RKO (cell line): ENCODE measurements around the gene KLHDC7B.

Experiments
- DNase-seq: peaks from one replicate; pipeline ENCODE4 v3.0.0-alpha.2; 2016; ENCODE audit warnings: low spot score

The KLHDC7B gene

GRCh38 chr22:50573491-50574382, 28.0 kb downstream of the KLHDC7B start:
- DNase-seq = no peak

GRCh38 chr22:50574383-50574755, 28.7 kb downstream of the KLHDC7B start:
- DNase-seq = no peak

- no peak for DNase-seq
Measured at GRCh38 chr22:50575426-50575941, 29.8 kb downstream of the KLHDC7B start.

- DNase-seq = peak; percentile 46
Measured at GRCh38 chr22:50576070-50576469, 30.4 kb downstream of the KLHDC7B start.

GRCh38 chr22:50576806-50577696, 31.4 kb downstream of the KLHDC7B start:
- DNase-seq = no peak

- no peak for DNase-seq
Measured at GRCh38 chr22:50577697-50577986, 31.9 kb downstream of the KLHDC7B start.

GRCh38 chr22:50577987-50578775, 32.5 kb downstream of the KLHDC7B start, which contains the start of gene CPT1B:
CPT1B (minus strand) TSS chr22:50578427; CDS start chr22:50577915, 512 bp downstream.
- no peak for DNase-seq

- no peak for DNase-seq
Measured at GRCh38 chr22:50578776-50579310, 33.1 kb downstream of the KLHDC7B start.

- DNase-seq = no peak
Measured at GRCh38 chr22:50579752-50580151, 34.1 kb downstream of the KLHDC7B start.

- DNase-seq = no peak
Measured at GRCh38 chr22:50581031-50581949, 35.6 kb downstream of the KLHDC7B start.

- peak; percentile 36 for DNase-seq
Measured at GRCh38 chr22:50581950-50582492, 36.3 kb downstream of the KLHDC7B start.

- peak; percentile 97 for DNase-seq
Measured at GRCh38 chr22:50582493-50583293, 37.0 kb downstream of the KLHDC7B start, which contains the start of gene CHKB. CHKB (minus strand) TSS chr22:50582849; CDS start chr22:50582781, 68 bp downstream.

- no peak for DNase-seq
Measured at GRCh38 chr22:50583294-50583861, 37.7 kb downstream of the KLHDC7B start.

- DNase-seq = no peak
Measured at GRCh38 chr22:50584106-50585096, 38.7 kb downstream of the KLHDC7B start.

GRCh38 chr22:50585238-50585637, 39.5 kb downstream of the KLHDC7B start:
- DNase-seq = no peak

GRCh38 chr22:50585781-50586180, 40.1 kb downstream of the KLHDC7B start:
- no peak for DNase-seq

- DNase-seq = no peak
Measured at GRCh38 chr22:50586416-50586815, 40.7 kb downstream of the KLHDC7B start.

GRCh38 chr22:50587407-50587806, 41.7 kb downstream of the KLHDC7B start:
- DNase-seq = no peak
